HCT116 (cell line): ENCODE measurements around the gene GTF2I. TPM values are rescaled to one million over a fixed set of nuclear protein-coding genes. Genes with fewer than 3 reads are reported as not detected.

Experiments
- ATAC-seq: fragments of 200-7000 bp; cut with Tn5 transposase; 2 replicates; pipeline ENCODE4 v1.9.1; 2020; ENCODE audit warnings: mild to moderate bottlenecking, moderate library complexity
- BruUV-seq: library from RNA; stranded (reverse); fragments of 400-500 nt; replicated peaks from 2 replicates; lab custom pipeline; 2021; lab: Mats Ljungman, UMichigan
- CTCF ChIA-PET: fragments of 300-600 bp; sonication (Branson Sonifier 250); formaldehyde crosslinking; loops from one replicate; lab custom pipeline; 2021; ENCODE audit warnings: antibody characterized with exemption; lab: Charles Lee
- POLR2A ChIA-PET: fragments of 300-600, 350-600 bp; sonication (Branson Sonifier 250); formaldehyde crosslinking; loops from one replicate; lab custom pipeline; 2021; ENCODE audit warnings: antibody characterized with exemption; lab: Charles Lee
- RAD21 ChIA-PET, 2 experiments: fragments of 300-600 bp; sonication (Branson Sonifier 250); formaldehyde crosslinking; loops; one replicate each; lab custom pipeline; 2023; ENCODE audit warnings: low total read pairs in 2 of 2; ENCODE audit not compliant: uncharacterized antibody in 2 of 2, unreplicated experiment in 2 of 2, low non-redundant PET in 1 of 2; lab: Charles Lee
- DNase-seq: peaks from one replicate; pipeline ENCODE4 v3.0.0-alpha.2; 2010; ENCODE audit warnings: low read depth, low spot score
- H2AFZ ChIP-seq: fragments of 200-600 bp; shearing (Covaris generic), sonication (generic); 2 replicates; pipeline ENCODE4 v1.6.1; 2017; ENCODE audit warnings: low read depth, mixed run types, mixed read lengths, antibody characterized with exemption, low read length; ENCODE audit not compliant: poor library complexity, severe bottlenecking
- H3K27ac ChIP-seq: 2 replicates; pipeline ENCODE4 v1.5.1; 2012; ENCODE audit warnings: low read depth, low read length
- H3K27me3 ChIP-seq: fragments of 200-600 bp; sonication (generic); 2 replicates; pipeline ENCODE4 v1.6.1; 2016; ENCODE audit warnings: mixed run types, low read length, mixed read lengths; ENCODE audit not compliant: insufficient read depth
- H3K36me3 ChIP-seq, 2 experiments: fragments of 200-500 bp in 1 of 2; fragments of 200-600 bp in 1 of 2; sonication (Bioruptor generic) in 1 of 2; sonication (generic) in 1 of 2; 2 replicates each; pipeline versions ENCODE4 v1.5.1 to v1.6.1; 2014 to 2016; ENCODE audit warnings: low read length in 2 of 2, inconsistent platforms in 1 of 2, mixed read lengths in 1 of 2, mixed run types in 1 of 2; ENCODE audit not compliant: insufficient read depth in 2 of 2, control insufficient read depth in 1 of 2
- H3K4me1 ChIP-seq, 2 experiments: fragments of 200-600 bp in 1 of 2; sonication (generic) in 1 of 2; 2 replicates each; pipeline versions ENCODE4 v1.5.1 to v1.6.1; 2012 to 2017; ENCODE audit warnings: low read length in 2 of 2, inconsistent platforms in 1 of 2, mild to moderate bottlenecking in 1 of 2, mixed read lengths in 1 of 2, mixed run types in 1 of 2, moderate library complexity in 1 of 2; ENCODE audit not compliant: insufficient read depth in 2 of 2, control insufficient read depth in 1 of 2
- H3K4me2 ChIP-seq: fragments of 200-600 bp; sonication (generic); 2 replicates; pipeline ENCODE4 v1.6.1; 2017; ENCODE audit warnings: mixed run types, low read length, mixed read lengths
- H3K4me3 ChIP-seq, 2 experiments: fragments of 200-600 bp in 1 of 2; sonication (generic) in 1 of 2; replicated peaks in 1 of 2; 2 replicates each; pipeline ENCODE4 v1.5.1; 2011 to 2016; ENCODE audit warnings: low read length in 2 of 2, control low read depth in 1 of 2, low read depth in 1 of 2, mild to moderate bottlenecking in 1 of 2, mixed read lengths in 1 of 2, mixed run types in 1 of 2
- H3K79me2 ChIP-seq: fragments of 200-600 bp; sonication (generic); 2 replicates; pipeline ENCODE4 v1.6.1; 2017; ENCODE audit warnings: mild to moderate bottlenecking, mixed run types, low read length, moderate library complexity, mixed read lengths; ENCODE audit not compliant: insufficient read depth
- H3K9ac ChIP-seq: fragments of 200-600 bp; sonication (generic); 2 replicates; pipeline ENCODE4 v1.6.1; 2016; ENCODE audit warnings: low read length, mixed read lengths
- H3K9me2 ChIP-seq: fragments of 200-600 bp; sonication (generic), shearing (Covaris generic); 2 replicates; pipeline ENCODE4 v1.6.1; 2017; ENCODE audit warnings: mixed run types, mild to moderate bottlenecking, moderate library complexity; ENCODE audit not compliant: insufficient read depth
- H3K9me3 ChIP-seq, 2 experiments: fragments of 200-500 bp in 1 of 2; fragments of 200-600 bp in 1 of 2; sonication (Bioruptor generic) in 1 of 2; sonication (generic) in 1 of 2; 2 replicates each; pipeline ENCODE4 v1.6.1; 2014 to 2017; ENCODE audit warnings: low read length in 2 of 2, mixed read lengths in 2 of 2, inconsistent platforms in 1 of 2, low read depth in 1 of 2, mild to moderate bottlenecking in 1 of 2, mixed run types in 1 of 2, moderate library complexity in 1 of 2; ENCODE audit not compliant: control insufficient read depth in 1 of 2, insufficient read depth in 1 of 2
- H4K20me1 ChIP-seq: fragments of 200-600 bp; sonication (generic), shearing (Covaris generic); 2 replicates; pipeline ENCODE4 v1.6.1; 2017; ENCODE audit warnings: mixed run types, mild to moderate bottlenecking, moderate library complexity; ENCODE audit not compliant: insufficient read depth
- CBX3 ChIP-seq: IDR thresholded peaks from 2 replicates; pipeline ENCODE4 v1.6.1; 2012; ENCODE audit warnings: low read depth
- EGR1 ChIP-seq: IDR thresholded peaks from 2 replicates; pipeline ENCODE4 v1.6.1; 2012; ENCODE audit warnings: low read depth
- ELF1 ChIP-seq: IDR thresholded peaks from 2 replicates; pipeline ENCODE4 v1.6.1; 2012; ENCODE audit warnings: low read depth, borderline replicate concordance
- EZH2 ChIP-seq: fragments of 200-600 bp; sonication (generic); IDR thresholded peaks from 2 replicates; pipeline ENCODE4 v1.6.1; 2017; ENCODE audit warnings: antibody characterized with exemption, mixed run types
- EZH2phosphoT487 ChIP-seq: fragments of 200-600 bp; IDR thresholded peaks from 2 replicates; pipeline ENCODE4 v1.6.1; 2018; ENCODE audit warnings: antibody characterized with exemption, borderline replicate concordance
- FOSL1 ChIP-seq: IDR thresholded peaks from 2 replicates; pipeline ENCODE4 v1.6.1; 2012; ENCODE audit warnings: low read depth
- POLR2AphosphoS5 ChIP-seq: IDR thresholded peaks from 2 replicates; pipeline ENCODE4 v1.6.1; 2011; ENCODE audit warnings: mild to moderate bottlenecking, low read depth, low read length, moderate library complexity
- SIN3A ChIP-seq: IDR thresholded peaks from 2 replicates; pipeline ENCODE4 v1.6.1; 2012; ENCODE audit warnings: low read depth
- SP1 ChIP-seq: IDR thresholded peaks from 2 replicates; pipeline ENCODE4 v1.6.1; 2012; ENCODE audit warnings: low read depth
- SRF ChIP-seq: IDR thresholded peaks from 2 replicates; pipeline ENCODE4 v1.6.1; 2012; ENCODE audit warnings: low read depth
- TCF7L2 ChIP-seq: IDR thresholded peaks from 2 replicates; pipeline ENCODE4 v1.7.0; 2011; ENCODE audit warnings: borderline replicate concordance, inconsistent platforms; ENCODE audit not compliant: insufficient read depth, insufficient read length; ENCODE audit errors: extremely low read depth
- YY1 ChIP-seq: IDR thresholded peaks from 2 replicates; pipeline ENCODE4 v1.6.1; 2011; ENCODE audit warnings: low read length, low read depth, moderate library complexity, mild to moderate bottlenecking; ENCODE audit not compliant: insufficient replicate concordance; ENCODE audit errors: extremely low read depth
- ZBTB33 ChIP-seq: IDR thresholded peaks from 2 replicates; pipeline ENCODE4 v1.6.1; 2011; ENCODE audit warnings: mild to moderate bottlenecking, low read length, moderate library complexity; ENCODE audit not compliant: insufficient replicate concordance; ENCODE audit errors: extremely low read depth
- ZNF274 ChIP-seq: fragments of 200-500 bp; sonication (Bioruptor generic); IDR thresholded peaks from 2 replicates; pipeline ENCODE4 v1.6.1; 2014; ENCODE audit warnings: mild to moderate bottlenecking, low read depth, low read length, inconsistent platforms
- intact Hi-C: fragments of 100-400 bp; cut with micrococcal nuclease; formaldehyde crosslinking; loops from 2 replicates; pipeline ENCODE4 v1.10.0; 2022
- total RNA-seq: library from RNA; stranded (reverse); gene quantifications from one replicate; pipeline ENCODE4 v1.2.1, GENCODE V29; 2021; ENCODE audit not compliant: unreplicated experiment
- TF ChIP-seq, protein P1 (sequence below): IDR thresholded peaks from 2 replicates; pipeline ENCODE4 v1.6.1; 2012

The GTF2I gene
- total RNA-seq, 1 experiment from 2014 or later, result 164 TPM

GRCh38 chr7:74718336-74718735 is 60.8 kb downstream of the GTF2I start:
- ChIA-PET RAD21 (no interaction called here), POLR2A (no interaction called here), CTCF (no interaction called here)
- Histone ChIP-seq H3K4me2 (no peak overlapping the region), H3K27ac (no peak overlapping the region), H3K9me3 (peaks cover 0 to 4% of the 10 kb centered on the region in 2 experiments; a peak in 1 of 4 replicates), H2AFZ (no peak overlapping the region), H3K9me2 (no peaks in the 10 kb centered on the region), H3K27me3 (no peaks in the 10 kb centered on the region), H3K79me2 (no peaks in the 10 kb centered on the region), H3K4me1 (no peaks in the 10 kb centered on the region), H3K9ac (no peak overlapping the region), H3K36me3 (peaks cover 27 to 35% of the 10 kb centered on the region in 2 experiments), H3K4me3 (no peak overlapping the region), H4K20me1 (no peaks in the 10 kb centered on the region)
- TF ChIP-seq EZH2, result no peak
- no peak for TF ChIP-seq EGR1
- TF ChIP-seq SP1, result no peak
- no peak for TF ChIP-seq ZBTB33
- TF ChIP-seq POLR2AphosphoS5, result no peak
- TF ChIP-seq YY1, result no peak
- no peak for TF ChIP-seq SIN3A
- no peak for TF ChIP-seq ELF1
- TF ChIP-seq CBX3, result no peak
- no peak for TF ChIP-seq SRF
- no peak for TF ChIP-seq FOSL1
- no peak for TF ChIP-seq TCF7L2
- TF ChIP-seq, protein P1, sequence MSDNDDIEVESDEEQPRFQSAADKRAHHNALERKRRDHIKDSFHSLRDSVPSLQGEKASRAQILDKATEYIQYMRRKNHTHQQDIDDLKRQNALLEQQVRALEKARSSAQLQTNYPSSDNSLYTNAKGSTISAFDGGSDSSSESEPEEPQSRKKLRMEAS, result no peak
- TF ChIP-seq EZH2phosphoT487, result no peak
- no peak for TF ChIP-seq ZNF274
- intact Hi-C loops, result no loop called here
- no peak for DNase-seq
- no TSS peak for BruUV-seq
- ATAC-seq, result no peak
